Muscle of back (tissue), 11 donors: ENCODE data around the gene RGS6. TPM values are rescaled to one million over a fixed set of nuclear protein-coding genes. Genes with fewer than 3 reads are reported as not detected.

Experiments
- DNase-seq, 3 donors: peaks; one replicate each; pipeline versions ENCODE4 v3.0.0 to v3.0.0-alpha.2; 2013
- polyA plus RNA-seq, 10 donors: library from polyadenylated mRNA; unstranded; fragments of 120-200 nt; gene quantifications; one replicate each; pipeline ENCODE4 v1.2.1, GENCODE V29; 2013; ENCODE audit not compliant: insufficient read length in 10 of 10

Gene RGS6
- polyA plus RNA-seq, 10 donors, result 4.8 to 7.8 (median 5.8) TPM

DNA sequence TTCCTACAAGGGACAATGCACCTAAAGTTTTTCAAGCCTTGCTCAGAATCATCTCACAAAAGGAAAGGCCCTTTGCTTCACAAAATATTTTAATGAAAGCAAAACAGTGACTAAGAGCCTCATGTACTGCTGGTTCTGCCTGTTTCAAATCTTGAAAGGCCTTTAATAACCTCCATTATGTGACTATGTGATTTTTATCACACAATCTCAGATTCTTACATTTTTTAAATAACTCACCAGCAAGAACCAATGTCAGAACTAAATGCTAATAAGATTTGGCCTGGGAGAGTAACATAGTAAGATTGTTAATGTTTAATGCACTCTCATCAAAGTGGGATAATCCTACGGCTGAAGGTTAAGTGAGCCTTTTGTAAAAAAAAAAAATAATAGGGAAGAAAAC lies 378.9 kb downstream of the RGS6 start:
- DNase-seq, result no peak

DNA sequence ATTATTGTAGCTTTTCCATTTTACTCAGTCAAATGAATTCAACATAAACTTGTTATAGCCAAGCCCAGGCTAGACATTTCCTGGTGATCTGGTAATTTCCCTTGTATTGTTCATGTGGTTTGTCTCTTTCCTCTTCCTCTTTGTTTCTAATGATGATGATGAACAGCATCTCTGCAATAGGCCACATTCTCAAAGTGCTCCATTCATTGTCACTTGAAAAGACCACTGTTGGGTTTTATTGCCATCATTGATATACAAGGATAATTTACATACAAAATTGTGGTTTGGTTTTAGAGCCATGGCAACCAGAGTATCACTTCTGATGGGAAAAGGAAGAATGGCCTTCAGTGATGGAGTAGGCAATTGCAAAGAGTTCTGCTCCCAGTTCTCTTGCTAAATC lies 379.3 kb downstream of the RGS6 start:
- DNase-seq, result no peak

DNA sequence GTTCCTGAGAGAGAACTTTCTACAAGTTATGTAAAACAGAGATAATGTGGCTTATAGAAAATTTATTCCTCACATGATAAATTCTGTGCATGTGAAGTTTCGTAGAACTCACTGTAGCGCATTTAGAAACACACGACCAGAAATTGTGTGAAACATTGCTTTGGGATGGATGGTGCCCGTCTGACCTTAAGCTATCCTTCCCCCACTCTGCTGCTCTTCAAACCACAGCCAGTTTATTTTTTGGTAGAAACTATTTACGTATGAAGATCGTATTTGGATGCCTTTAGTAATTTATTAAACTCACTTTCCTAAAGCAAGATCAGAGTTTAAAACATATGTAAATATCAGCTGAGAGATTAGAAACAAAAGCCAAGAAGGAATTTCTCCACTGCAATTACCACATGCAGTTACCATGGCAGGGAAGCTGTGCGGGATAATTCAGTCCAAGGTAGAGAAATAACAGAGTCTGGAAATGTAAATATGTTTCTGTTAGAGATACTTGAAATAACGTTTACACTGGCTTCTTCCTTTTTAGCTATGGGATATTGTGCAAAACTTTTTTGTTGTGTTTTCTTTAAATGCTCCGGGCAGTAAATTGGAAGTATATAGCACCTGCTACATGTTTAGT lies 382.7 kb downstream of the RGS6 start:
- DNase-seq, result no peak

DNA sequence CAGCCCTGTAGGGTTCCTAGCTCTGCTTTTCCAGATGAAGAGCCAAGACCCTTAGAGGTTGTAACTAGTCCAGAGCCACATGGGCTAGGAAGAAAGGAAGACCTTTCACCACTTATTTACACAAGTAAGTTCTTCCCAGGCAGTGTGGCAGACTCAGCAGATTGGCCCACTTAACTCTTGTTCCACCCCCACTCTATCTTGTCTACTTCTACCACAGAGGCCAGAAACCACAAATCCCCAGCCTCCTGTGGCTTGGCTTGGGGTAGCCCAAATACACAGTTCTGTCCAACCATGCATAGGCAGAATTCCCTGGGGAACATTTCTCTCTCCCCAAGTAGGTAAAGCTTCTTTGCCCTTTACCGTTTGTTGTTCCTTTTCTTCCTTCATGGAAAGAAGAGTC lies 383.5 kb downstream of the RGS6 start:
- no peak for DNase-seq

DNA sequence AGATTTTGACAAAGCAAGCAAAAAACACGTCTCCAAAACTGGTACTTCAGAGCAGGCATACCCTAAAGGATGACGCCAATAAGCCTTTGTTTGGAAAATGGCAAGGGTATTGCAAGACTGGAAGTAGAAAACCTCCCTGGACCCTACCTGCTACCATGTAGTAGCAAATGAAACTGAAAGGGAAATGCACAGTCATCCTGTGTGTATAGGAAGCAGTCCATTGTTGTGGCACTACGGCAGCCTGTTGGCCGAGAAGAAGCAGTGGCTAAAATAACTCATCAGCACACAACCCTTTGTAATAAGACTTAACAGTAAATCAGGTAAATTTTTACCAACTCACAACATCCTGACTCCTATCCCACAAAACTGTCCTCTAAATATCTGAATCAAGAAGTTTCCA lies 386.4 kb downstream of the RGS6 start:
- DNase-seq, result no peak

DNA sequence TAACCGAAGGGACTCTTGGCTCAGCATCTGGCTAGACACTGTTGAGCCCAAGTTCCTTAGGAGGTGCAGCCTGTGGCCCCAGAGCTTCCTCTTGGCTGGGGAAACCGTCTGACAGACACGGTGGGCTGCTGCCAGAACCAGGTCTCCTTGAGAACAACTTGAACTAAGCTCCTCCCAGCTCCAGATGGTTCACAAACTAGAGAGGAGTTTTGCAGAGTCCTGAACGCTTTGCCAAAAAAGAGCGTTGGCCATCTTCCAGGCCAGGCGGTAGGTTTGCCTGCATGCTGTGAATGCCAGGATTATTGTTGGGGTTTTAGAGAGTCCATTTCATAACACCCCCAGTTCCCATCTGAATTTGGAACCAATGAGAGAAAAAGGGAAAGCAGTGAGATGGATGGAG lies 399.8 kb downstream of the RGS6 start:
- peak; percentile 0 to 63 (median 49) for DNase-seq

DNA sequence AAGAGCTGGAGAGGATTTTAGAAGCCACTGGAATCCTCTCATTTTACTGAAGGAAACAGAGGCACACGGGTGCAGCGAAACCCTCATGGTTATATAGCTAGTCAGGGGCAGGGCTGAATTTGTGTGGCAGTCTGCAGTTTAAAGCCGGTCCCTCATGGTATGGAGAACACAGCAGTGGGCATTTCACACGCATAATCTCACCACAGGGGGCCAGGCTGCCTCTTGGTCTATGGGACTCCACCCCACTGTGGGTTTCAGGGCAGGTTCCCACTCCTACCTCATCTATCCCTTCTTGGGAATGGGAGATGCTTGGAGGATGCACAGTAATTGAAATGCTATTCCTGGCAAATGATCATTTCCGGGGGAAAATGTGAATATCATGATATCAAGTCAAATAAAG lies 400.6 kb downstream of the RGS6 start:
- DNase-seq, result peak in 1 of 3 donors; percentile 9

DNA sequence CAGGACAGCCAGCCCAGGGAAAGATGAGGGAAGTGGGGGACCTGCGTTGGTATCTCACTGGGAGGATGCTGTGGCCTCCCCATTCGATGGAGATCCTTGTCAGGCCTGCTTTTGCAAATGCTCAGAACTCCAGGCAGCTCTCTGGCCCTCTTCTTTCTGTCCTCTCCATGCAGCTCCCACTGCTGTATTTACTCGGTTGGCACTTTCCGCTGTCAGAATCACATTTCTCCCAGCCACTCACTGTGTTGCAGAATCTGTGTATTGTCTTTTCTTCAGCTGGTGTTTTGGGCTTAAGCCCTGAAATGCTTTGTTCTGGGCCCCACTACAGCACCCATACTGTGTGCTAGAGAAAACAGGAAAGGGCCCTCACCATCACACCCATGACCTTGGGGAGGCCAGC lies 401.1 kb downstream of the RGS6 start:
- peak in 1 of 3 donors; percentile 12 for DNase-seq

DNA sequence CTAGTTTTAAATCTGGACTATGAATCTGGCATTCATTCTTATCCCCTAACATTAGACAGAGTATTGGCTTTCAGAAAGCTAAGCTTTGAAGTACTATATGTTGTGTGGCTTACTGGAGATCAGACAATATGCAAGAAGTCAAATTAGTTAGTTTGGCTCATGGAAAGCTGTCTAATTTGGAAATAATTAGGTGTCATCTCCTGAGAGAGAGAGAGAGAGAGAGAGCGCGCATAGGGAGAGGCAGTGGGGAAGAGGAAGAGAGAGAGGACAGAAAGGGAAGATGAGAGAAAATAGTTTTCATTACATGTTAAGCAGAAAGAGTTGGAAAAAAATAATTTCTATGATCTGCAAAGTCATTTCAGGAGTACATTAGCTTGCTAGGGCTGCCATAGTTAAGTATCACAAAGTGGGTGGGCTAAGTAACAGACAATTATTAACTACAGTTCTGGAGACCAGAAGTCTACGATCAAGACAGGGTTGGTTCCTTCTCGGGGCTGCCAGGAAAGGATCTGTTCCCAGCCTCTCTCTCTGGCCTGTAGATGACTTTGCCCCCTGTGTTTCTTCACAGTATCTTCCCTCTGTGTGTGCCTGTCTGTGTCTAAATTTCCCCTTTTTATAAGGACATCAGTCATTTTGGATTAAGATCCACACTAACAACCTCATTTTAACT lies 404.2 kb downstream of the RGS6 start:
- DNase-seq, result no peak

DNA sequence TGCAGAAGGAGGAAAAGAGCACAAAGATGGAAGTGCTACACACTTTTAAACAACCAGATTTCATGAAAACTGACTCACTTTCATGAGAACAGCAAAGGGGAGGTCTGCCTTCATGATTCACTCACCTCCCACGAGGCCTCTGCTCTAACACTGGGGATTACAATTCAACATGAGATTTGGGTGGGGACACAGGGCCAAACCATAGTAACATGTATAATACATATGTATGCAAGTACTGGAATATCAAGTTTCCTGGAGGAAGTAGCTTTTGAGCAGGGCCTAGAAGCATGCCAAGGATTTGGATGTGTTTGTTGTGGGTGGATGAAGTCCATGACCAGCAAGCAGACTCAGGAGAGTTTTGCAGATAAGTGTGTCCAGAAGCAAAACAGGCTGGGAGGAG lies 409.0 kb downstream of the RGS6 start:
- DNase-seq, result no peak

DNA sequence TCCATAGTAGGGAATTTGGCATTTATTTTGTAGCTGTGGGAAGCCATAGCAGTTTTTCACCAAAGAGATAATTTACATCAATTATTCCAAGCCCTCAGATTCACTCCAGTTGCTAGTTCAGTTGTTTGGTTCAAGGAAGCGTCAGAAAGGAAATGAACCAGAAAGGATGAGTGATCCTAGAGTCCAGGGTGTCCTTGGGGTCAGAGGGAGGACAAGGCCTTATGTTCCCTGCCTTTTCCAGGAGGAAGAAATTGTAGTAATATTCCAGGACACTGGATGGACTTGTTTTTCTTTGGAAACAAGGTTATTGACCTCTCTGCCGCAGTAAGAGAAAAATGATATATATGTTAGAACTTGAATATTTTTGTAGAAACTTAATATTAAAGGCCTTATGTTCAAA lies 409.5 kb downstream of the RGS6 start:
- DNase-seq, result no peak

DNA sequence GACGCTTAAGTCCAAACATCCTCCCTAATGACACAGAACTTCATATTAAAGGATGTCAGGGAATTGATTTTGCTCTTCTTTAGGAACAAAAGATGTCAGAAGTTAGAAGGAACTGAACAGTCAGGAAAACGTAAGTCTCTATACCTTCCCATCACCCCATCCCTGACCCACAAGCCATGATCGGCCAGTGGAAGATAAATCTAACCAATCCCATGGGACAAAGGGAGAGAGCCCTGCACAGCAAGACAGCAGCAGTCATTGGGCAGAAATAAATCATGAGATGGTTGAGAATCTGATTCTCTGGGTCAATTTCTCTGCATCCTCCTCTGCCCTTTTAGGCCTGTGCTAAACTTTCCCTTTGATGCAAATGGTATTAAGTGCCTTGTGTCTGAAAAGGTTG lies 414.9 kb downstream of the RGS6 start:
- no peak for DNase-seq

DNA sequence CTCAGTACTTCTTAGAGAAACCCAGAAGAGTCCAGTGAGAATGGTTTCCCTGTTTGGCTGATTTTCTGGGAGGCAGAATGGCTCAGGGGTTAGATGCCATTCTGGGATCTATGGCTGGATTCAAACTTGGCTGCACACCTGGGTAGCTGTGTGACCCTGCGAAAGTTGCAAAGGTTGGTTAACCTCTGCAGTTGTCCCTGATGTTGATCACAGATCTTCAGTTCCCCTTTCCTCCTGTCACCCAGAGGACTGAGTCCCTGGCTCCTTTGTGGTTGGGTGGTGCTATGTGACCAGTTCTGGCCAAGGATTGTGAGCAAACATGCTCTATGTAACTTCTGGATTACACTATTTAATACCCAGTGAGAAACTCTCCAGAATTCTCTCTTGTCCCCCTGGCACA lies 418.0 kb downstream of the RGS6 start:
- no peak for DNase-seq

DNA sequence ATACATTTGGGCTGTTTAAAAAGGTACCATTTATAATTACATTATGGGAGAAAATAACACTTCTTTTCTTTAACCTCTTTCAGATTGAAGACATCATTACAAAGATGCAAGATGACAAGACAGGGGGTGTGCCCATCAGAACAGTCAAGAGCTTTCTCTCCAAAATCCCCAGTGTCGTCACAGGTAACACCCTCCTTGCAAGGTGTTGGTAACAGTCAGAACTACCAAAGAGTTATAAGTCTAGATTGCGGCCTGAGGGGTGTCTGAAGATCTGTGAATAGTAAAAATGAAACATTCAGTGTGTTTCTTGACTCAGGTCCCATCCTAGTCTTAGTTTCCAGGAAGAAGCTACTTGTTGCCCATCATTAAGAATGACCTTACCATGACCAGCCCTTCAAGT lies 419.8 kb downstream of the RGS6 start:
- no peak for DNase-seq

DNA sequence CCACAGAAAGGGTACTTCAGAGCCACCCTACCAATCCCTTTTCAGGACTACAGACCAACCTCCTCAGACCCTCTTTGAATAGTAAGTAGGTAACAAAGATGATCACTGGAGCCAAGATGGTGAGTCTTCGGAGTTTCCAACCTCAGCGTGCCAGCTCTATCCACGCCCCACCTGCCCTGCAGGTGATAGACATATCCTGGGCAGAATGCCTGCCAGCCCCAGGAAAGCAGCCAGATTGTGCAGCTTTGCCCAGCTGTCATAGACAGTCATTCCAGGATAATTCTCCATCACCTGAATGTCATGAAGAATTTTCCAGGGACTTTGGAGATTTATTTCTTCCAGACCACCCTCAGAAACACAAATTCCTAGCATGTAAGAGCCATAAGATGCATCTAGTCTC lies 434.4 kb downstream of the RGS6 start:
- DNase-seq, result no peak

DNA sequence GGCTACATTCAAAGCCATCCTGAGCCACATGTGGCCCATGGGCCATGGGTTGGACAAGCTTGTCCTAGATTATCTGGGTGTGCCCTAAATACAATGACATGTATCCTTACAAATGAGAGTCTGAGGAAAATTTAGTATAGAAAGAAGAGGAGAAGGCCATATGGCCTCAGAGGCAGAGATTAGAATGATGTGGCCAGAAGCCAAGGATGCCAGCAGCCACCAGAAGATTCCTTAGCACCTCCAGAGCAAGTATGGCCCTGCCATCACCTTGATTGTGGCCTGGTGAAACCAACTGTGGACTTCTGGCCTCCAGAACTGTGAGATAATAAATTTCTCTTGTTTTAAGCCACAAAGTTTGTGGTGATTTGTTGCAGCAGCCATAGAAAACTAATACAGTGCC lies 436.9 kb downstream of the RGS6 start:
- DNase-seq, result no peak

DNA sequence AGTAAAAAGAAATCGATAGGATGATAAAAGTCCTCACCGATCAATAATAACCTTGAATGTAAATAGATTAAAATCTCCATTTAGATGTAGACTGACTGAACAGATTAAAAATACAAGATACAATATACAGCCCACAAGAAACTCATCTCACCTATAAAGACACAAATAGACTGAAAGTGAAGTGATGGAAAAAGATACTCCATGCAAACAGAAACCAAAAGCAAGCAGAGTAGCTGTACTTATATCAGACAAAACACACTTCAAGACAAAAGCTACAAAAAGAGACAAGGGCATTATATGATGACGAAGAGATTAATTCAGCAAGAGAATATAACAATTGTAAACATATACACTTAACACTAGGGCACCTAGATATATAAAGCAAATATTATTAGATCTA lies 444.8 kb downstream of the RGS6 start:
- no peak for DNase-seq

DNA sequence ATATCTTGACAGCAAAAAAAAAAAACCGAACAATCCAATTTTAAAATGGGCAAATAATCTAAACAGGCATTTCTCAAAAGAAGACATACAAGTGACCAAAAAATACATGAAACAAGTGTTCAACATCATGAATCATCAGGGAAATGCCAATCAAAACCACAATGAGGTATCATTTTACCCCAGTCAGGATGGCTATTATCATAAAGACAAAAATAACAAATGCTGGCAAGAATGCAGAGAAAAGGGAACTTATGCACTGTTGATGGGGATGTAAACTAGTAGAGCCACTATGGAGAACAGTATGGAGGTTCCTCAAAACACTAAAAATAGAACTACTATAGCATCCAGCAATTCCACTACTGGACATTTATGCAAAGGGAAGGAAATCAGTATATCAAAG lies 448.2 kb downstream of the RGS6 start:
- DNase-seq, result no peak

DNA sequence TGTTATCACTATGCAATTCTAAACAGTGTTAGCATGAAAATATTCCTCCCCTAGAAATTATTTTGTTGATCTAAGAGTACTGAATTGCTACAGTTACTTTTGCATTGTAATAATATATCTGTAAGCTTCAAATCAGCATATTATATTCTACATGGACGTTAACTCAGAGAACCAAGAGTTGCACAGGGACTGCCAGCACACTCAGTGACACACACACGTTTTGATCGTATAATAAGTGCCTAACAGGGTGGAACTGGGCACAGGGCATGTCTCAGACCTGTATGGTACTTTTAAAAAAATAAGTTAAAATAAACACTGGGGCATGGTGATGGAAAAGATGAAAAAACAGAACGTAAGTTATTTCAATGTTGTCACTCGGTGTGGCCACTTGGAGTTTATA lies 451.6 kb downstream of the RGS6 start:
- DNase-seq, result no peak

DNA sequence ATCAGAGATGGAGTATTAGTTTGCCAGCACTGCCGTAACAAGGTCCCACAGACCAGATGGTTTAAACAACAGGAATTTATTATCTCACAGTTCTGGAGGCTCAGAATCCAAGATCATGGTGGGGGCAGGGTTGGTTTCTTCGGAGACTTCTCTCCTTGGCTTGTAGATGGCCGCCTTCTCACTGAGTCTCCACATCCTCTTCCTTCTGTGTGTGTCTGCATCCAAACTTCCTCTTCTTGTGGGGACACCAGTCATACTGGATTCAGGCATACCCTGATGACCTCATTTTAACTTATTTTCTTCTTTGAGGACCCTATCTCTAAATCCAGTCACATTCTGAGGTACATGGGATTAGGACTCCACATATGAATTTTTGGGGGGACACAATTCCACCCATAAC lies 455.5 kb downstream of the RGS6 start:
- no peak for DNase-seq

DNA sequence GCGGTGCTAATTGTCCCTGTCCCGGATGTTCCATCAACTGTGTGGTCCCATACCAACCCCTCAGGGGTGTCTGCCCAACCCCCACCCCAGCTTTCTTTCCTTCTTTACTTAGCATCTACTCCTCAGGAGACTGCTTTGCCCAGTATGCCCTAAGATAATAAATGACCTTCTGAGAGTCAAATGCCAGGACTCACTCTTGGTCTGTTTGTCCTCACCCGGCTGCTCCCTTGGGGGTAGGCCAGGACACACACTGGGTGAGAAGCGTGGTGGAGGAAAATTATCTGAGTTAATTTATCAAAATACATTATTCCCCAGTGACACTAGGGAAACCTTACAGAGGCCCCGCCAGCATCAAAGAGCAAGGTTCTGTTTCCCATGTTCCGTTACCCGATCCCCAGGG lies 457.0 kb downstream of the RGS6 start:
- DNase-seq, result no peak

DNA sequence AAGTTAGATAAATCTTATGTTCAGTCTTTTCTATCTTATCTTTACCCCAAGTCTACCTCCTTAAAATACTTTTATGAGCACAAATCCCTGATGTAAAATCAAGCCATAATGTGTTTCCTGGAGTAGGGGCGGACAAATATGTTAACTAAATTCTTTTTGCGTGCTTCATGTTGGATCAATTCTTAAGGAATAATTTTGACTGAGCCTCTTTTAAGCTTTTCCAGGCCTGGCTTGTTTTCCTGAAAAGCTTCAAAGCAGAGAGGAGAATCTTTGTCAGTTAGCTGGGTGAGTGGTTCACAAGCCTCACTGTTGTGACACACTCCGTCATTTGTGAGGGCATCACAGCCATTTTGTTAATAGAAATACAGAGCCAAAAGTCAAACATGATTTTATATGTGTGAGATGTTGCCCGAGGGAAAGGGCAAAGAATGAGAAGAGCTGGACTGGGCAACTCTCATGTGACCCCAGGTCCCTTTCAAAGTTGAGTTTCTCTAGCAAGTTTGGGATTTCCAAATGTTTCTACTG lies 468.9 kb downstream of the RGS6 start:
- DNase-seq, result peak in 1 of 3 donors; percentile 34

DNA sequence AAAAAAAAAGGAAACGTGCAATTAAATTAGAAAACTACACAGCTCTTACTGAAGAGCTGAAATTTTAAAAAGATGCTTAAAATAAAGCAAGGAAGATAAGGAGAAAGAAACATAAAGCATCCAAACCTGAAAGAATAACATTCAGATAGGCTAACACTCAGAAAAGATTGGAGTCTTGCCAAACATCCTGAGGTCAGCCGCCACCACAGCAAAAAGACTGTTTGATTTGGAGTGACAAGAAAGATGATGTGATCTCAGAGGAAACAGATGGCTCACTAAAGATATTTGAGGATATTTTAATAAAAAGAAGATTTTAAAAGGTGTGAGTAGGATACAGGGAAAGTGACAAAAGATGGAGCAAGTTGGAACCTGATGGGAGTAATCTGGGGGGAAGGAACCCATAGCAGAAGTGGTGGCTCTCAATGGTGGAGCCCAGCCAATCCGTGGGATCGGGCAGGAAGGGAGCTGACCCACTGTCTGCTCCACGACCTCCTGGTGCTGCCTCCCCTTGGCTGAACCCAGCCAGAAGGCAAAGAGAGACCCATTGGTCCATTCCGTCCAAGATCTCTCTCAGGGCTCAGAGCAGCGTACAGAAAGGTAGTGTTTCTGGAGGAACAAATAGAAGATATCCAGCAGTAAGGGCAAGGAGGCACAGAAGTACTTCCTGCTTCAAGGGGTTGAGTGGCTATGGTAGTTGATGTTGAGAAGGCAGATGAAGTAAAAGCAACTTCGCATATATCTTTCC lies 469.6 kb downstream of the RGS6 start:
- DNase-seq, result no peak
